GM21381 (cell line): Measurements from ENCODE around the gene IL12RB2.

ENCODE experiments used
- ATAC-seq: cut with Tn5 transposase; IDR thresholded peaks from one replicate; pipeline ENCODE4 v1.9.1; 2021; ENCODE audit warnings: mild to moderate bottlenecking, moderate library complexity; ENCODE audit not compliant: unreplicated experiment

IL12RB2 gene

DNA sequence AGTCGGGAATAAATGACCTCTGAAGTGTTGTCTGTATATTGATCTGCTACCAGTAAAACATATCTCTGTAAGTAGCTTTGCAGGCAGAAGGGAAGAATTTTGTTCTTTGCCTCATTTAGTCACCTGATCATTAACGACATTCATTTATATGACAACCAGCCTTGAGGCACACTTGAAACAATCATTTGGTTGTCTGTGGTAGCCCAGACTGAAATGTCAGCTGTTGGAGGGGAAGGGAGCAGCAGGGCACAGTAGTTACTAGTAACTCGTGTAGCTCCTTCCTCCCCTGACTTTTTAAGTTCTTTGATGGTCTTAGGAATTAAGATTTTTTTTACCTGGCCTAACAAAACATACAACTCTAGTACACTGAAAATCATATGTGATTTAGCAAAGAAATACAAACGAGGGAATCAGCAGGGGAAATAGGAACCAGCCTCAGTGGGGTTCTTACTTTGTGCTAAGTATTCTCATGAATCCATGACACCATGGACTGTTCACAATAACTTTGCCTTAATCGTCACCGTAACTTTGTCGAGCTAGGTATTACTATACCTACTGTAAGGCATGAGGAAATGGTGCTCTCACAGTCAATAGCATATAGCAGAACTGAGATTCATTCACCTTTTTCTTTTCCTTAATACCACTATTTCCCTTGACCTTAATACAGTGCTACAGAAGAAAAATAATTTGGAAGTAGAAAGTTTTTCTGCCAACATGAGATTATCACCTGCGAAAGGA, 6.4 kb downstream of the IL12RB2 start:
- ATAC-seq = no peak

GRCh38 chr1:67314696-67315095, 7.0 kb downstream of the IL12RB2 start:
- ATAC-seq = no peak

- no peak for ATAC-seq
Measured at GRCh38 chr1:67316180-67316902, 8.7 kb downstream of the IL12RB2 start.

DNA sequence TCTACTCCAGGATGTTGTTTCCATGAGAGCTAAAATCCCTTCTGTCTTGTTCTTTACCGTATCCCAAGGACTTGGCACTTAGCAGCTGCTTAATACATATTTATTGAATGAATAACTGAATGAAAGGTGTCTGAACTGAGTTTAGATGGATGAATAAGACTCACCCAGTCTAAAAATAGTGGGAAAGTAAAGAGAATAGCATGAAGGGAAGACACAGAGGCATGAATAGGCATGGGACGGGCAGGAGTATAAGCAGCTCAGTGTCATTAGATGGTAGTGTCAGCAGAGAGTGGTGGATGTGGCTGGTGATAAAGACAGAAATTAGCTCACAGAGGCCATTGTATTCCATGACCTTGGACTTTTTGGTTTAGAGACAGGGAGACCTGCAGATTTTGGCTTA, 9.2 kb downstream of the IL12RB2 start:
- no peak for ATAC-seq

GRCh38 chr1:67317803-67318202, 10.1 kb downstream of the IL12RB2 start:
- no peak for ATAC-seq

GRCh38 chr1:67322442-67322841, 14.8 kb downstream of the IL12RB2 start:
- no peak for ATAC-seq

- no peak for ATAC-seq
Measured at GRCh38 chr1:67323087-67323486, 15.4 kb downstream of the IL12RB2 start.

DNA sequence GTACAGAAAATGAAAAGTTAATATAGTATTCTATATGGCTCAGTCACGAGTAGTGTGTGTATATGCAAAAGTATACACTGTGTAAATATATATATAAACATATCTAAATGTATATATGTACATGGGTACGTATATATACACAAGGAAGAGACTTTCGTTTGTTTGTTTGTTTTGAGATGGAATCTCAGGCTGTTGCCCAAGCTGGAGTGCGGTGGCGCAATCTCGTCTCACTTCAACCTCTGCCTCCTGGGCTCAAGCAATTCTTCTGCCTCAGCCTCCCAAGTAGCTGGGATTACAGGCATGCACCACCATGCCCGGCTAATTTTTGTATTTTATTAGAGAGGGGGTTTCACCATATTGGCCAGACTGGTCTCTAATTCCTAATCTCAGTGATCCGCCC, 16.4 kb downstream of the IL12RB2 start:
- no peak for ATAC-seq

DNA sequence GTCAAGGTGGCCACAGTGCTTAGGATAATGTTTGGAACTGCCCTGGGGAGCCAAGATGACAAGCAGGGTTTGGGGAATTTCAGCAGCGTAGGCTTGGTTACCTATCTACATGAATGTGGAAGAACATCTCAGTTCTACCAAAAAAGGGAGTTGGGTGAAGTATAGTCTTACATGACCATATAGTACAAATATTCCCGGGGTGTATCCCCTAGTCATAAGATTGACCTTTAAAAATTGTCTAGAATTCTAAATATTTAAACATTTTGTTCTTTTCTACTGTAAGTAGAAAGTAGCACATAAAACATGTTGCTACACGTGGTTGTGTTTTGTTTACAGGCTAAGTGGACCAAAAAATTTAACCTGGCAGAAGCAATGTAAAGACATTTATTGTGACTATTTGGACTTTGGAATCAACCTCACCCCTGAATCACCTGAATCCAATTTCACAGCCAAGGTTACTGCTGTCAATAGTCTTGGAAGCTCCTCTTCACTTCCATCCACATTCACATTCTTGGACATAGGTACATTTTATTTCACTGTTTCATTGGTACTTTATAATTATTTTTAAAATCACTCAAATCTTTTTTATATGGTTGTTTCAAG, 20.3 kb downstream of the IL12RB2 start:
- ATAC-seq = no peak

DNA sequence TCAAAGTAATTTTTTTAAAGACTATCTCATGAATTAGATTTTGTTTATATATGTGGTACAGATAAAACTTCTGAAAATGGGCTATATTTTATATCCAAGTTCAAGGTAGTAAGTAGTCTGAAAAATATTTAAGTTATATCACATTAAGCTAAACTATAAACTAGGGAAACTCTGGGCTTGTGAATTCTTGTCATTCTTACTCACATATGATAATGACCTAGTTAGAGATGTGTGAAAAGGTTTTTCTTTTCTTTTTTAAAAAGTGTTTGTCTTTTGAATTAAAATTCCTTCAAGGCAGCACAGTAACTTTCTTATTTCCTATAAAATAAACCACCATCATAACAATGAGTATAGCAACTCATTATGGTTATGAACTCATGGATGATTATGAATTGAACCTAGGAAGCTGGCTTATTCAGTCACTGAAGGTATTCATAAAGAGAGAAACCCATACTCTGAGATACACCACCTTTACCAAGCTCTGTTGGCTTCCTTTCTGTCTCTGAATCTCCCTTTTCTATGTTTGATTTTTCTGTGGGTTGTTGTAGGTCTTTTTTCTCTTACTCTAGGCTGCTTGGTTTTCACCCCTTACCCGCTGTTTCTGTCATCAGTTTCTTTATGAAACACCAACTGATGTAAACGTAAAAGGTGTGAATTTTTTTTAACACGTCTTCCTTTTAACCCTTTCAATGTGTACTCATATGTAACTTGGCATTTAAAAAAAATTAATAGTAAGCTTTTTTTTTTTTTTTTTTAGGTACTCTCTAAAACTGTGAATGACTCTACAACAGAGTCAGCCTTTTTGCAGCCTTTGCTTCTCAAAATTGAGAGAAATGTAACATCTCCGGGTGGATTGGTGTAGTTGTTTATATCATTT, 25.2 kb downstream of the IL12RB2 start:
- ATAC-seq = peak; percentile 89

DNA sequence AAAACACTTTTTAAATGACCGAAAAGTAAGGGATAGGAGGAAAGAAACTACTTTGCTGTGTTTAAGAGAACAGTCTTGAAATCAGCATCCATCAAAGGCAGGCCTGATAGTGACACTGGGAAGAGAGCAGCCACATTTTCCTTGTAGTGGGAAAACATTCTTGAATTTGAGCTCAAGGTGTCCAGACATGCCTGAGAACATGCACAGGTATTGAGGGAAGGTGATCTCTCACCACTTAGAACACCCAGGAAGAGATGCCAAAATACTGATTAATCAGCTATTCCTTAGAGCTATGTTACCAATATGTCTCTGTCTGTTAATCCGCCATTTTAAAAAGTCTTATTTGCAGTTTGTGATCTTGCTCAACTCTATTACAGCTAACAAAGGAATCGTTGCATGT, 25.9 kb downstream of the IL12RB2 start:
- ATAC-seq = no peak

DNA sequence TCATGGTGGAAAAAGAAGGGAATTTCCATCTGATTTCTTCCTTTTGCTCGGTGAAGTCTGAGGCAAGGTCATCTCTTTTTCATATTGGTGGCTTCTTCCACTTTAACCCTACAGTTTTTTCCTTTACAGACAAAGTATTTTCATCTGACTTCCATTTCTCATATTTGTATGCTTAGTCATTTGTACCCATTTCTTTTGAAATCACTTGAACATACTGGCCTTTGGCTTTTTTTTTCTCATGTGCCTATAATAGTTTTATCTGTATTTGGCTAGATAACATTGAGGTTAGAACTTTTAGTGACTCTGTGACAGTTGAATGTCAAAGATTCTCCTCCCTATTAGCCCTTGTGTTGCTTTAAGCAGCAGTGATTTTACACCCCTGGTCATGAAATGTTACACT, 27.7 kb downstream of the IL12RB2 start:
- no peak for ATAC-seq

DNA sequence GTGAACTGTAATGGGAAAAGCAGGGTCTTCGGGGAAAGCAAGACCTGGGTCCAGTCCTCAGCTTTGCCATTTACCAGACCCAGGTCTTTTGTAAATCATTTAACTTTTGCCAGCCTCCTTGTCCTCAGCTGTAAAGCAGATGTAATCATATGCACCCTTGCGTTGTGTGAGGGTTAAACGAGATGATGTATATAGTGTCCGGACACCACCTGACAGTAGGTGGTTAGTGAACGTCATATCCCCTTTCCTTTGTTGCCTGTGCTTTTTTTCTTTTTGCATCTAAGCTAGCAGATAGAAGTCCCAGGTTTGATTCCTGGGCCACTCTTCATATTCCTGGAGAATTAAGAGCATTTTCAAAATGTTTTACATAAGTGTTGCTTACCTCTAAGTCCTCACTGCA, 28.5 kb downstream of the IL12RB2 start:
- ATAC-seq = peak; percentile 21

DNA sequence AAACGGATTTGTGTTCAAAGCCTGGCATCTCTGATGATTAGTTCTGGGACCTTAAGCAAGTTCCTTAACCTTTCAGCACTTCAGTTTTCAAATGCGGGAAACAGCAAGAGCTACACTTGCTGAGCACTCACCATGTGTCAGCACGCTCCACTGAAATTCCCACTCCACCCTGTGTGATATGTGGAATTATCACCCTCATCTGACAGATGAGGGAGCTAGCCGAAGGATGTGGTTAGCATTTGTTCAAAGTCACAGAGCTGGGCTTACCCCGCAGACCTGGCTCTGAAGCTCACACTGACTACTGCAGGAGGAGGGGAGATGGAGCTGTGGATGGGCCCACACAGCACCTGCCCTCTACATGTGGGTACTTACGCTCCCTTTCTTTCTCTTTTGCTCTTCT, 29.1 kb downstream of the IL12RB2 start:
- no peak for ATAC-seq

GRCh38 chr1:67338642-67339041, 31.0 kb downstream of the IL12RB2 start:
- peak; percentile 26 for ATAC-seq

DNA sequence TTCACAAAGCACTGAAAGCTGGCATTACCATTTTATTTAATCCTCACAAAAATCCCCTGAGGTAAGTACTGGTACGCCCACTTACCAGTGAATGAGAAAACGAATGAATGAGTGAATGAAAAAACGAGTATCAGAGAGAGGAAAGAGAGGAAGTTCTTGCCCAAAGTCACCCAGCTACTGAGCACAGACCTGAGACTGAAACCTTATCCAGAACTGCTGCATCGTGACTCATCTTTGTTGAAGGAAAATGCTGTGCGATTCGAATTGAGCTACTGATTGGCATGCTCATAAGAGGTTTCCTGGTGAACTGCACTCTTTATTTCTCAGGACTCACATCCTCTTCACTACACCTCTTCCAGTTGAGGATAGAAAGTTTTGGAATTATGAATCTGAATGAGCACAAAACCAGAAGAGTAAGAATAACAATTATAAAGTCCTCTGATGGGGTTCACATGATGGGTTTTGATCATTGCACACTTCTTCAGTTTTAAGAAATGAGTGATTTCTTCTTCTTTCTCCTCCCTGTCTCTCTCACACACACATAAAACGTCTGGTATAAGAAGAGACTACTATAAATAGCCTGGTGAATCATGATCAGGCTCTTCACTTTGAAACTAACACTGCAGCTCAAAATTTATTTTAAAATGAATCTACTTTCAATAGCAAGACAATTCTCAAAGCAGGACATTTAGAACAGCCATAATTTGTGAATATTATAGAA, 32.1 kb downstream of the IL12RB2 start:
- ATAC-seq = peak; percentile 47

DNA sequence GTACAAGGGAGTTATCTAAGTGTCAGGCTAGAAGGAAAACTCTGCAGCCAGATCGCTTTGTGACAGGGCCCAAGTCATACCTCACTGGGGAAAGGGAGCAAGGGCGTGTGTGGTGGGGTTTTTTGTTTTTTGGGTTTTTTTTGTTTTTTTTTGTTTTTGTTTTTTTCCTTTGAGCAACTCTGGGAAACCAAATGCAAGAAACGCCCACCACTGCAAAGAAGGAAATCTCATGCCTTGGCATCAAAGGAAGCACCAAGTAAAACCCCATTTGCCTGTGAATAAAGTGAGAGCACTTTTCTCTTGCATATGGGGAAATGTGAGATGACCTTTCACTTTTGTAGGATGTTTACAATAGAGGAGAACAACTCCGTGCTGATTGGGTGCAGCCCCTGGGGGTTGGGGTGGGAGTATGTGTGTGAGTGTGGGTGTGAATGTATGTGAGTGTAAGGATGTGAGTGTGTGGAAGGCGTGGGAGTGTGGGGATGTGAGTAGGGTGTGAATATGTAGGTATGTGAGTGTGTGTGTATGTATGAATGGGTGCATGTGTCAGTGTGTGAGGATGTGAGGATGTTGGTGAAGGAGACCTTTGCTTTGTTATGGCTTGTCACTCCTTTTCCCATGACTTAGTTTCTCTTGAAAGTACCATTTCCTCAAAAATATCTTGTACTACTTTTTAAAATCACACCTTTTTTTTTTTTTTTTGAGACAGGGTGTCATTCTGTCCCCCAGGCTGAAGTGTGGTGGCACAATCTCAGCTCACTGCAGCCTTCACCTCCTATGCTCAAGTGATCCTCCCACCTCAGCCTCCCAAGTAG, 34.6 kb downstream of the IL12RB2 start:
- ATAC-seq = peak; percentile 31

DNA sequence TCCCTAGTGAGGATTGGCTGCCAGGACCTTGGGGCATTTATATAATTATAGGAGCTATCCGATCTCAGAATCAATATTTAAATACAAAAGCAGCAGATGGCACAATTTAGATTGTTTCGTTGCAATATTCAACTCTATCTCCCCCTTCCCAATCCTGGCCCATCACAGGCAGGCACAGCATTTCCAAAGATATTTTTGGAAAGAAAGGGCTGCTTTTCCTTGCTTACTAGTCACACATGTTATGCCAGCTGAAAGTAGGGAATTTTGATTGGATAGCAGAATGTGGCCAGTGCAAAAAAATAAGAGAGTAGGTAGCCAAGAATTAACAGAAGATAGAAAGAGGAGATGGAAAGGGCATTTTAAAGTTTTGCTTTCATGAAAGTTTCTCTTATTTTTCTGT, 37.9 kb downstream of the IL12RB2 start:
- no peak for ATAC-seq

GRCh38 chr1:67346982-67347381, 39.3 kb downstream of the IL12RB2 start:
- no peak for ATAC-seq
